Measurements from ENCODE around the gene GMPR.
A peak's percentile ranks its signal among the peaks of the same experiment; 100 is the strongest.

The GMPR gene

GRCh38 chr6:16305788-16306187, 67.4 kb downstream of the GMPR start:
- no peak for DNase-seq

- DNase-seq = no peak
Measured at GRCh38 chr6:16306334-16306733, 67.9 kb downstream of the GMPR start.

DNA sequence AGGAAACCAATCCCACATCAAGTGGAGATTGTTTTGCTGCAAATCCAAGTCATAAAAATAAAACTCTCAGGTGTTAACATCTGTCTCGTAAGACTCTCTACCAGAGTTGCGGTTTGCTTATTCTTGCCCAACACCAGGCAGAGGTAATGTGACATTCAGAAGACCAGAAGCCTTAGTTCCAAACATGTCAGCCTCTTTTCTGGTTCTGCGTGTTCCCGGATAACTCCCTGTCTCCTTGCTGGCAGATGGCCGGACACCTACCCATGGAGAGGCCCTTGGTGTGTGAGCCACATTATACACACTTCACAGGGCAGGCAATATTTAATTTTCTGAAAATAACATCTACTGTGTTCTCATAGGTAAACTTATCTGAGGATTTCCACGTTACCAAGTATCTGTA, 73.4 kb downstream of the GMPR start:
- DNase-seq = no peak

DNA sequence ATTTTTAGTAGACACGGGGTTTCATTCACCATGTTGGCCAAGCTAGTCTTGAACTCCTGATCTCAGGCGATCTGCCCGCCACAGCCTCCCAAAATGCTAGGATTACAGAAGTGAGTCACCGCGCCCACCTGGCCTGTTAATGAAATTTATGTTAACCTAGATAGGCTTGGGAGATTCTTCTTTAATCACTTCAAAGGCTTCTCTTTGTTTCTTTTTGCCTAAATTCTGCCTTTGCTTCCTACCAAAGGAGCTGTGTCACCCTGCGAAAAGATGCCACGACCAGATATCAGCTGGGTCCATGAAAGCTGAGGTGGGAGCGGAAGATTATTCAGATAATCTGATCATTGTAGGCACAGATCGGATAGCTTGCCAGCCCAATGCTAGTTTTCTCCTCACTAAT, 75.3 kb downstream of the GMPR start:
- no peak for DNase-seq

DNA sequence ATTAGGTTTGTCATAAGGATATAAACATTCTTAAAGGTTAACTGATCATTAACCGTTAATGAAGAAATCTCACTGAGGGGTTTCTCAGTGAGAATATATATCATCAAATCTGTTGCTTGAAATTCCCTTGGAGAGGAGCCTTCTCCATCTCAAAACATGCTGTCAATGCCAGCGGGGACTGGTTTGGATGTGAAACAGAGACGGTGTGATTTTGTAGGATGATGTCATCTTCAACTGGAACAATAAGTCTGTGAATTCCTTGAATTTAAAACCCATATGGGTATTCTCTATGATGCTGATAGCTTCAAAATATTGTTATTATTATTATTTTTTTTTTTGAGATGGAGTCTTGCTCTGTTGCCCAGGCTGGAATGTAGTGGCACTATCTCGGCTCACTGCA, 75.9 kb downstream of the GMPR start:
- DNase-seq = no peak

DNA sequence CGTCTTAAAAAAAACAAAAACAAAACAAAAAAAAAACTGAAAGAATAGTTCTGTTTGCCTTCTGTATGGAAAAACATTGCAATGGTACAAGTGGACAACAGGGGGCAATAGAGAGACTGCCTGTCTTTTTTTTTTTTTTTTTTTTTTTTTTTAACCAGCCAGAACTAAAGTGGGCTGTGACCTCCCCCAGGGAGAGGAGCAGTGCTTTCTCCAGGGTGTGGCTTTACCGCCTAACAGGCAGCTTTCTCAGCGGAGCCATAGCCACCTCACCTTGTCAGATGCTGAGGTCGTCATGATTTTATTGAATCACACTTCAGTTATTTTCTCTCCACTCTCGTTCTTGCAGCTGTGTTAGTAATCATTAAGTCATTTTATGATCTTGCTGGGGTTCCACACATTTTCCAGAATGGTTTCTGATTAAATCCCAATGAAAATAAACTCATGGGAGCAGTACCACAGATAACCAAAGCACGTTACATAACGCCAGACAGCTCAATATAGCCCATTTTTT, 78.4 kb downstream of the GMPR start:
- peak in 2 of 5 experiments; percentile 59 to 61 for DNase-seq

DNA sequence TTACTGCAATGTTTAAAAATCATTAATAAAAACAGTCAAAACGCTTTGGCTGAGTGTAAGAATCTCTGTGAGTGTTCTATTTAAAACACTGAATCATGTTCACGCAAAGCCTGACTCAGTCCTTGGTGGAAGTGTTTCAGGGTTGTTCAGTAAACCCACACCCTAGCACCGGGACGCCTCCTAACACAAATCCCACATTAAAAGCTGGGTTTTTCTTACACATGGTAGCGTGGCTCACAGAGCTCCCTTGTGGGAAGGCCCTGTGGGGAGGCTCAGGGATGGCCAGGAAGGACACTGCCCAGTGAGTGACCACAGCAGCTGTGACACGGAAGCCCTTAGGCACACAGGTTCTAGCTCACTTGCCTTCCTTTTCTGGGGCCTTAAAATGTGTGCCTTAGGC, 80.2 kb downstream of the GMPR start:
- DNase-seq = peak in 1 of 5 experiments; percentile 16

DNA sequence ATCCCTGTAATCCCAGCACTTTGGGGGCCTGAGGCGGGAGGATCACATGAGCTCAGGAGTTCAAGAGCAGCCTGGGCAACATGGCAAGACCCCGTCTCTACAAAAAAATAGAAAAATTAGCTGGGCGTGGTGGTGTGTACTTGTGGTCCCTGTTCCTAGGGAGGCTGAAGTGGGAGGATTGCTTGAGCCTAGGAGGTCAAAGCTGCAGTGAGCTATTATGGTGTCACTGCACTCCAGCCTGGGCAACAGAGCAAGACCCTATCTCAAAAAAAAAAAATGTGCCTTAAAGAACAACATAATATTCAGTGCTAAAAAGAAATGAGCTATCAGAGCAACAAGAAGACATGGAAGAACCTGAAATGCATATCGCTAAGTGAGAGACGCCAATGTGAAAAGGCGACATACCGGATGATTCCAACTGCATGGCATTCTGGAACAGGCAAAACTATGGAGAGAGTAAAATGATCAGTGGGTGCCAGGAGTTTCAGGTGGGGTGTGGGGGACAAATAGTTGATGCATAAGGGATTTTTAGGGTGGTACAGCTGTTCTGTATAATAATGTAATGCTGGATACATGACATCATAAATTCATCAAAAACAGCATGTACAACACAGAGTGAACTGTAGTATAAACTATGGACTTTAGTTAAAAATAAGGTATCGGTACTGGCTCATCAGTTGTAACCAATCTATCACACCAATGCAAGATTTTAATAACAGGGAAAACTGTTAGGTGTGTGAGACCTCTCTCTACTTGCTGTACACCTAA, 80.8 kb downstream of the GMPR start:
- no peak for DNase-seq

DNA sequence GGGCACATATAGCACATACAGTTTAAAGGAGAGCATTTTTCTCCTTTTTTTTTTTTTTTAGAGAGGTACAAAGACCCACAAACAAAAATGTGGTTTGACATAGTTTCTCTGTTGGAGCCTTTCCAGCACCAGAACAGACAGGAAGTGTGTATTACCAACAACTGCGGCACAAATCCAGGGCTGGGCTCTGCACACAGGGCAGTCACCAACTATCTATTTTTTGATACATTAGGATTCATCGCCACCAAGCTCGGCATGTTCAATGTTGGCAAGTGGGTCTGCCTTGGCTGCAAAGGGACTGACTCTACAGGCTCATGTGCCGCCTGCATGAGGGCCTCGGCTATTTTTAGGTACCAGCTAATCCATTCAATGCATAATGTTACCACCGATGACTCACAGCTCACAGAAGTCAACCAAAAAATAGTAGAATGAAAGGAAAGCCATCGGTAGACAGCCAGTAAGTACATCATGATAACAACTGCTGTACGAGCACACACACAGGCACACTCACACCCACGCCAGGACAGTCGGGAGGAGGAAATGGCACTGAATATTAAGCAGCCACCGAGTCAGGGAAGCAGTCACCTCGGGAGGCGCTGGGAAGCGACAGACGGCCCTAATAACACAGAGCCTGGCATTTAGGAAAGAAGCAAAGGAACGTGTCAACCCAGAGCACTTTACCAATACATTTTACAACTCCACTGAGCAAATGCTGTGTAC, 81.6 kb downstream of the GMPR start:
- DNase-seq = peak in 4 of 5 experiments; percentile 43 to 87 (median 66)

- DNase-seq = no peak
Measured at GRCh38 chr6:16320533-16321340, 82.3 kb downstream of the GMPR start.

GRCh38 chr6:16321341-16321710, 82.9 kb downstream of the GMPR start:
- no peak for DNase-seq

GRCh38 chr6:16321826-16322225, 83.4 kb downstream of the GMPR start:
- no peak for DNase-seq

- DNase-seq = peak in 4 of 5 experiments; percentile 44 to 89 (median 63)
Measured at GRCh38 chr6:16322666-16323312, 84.4 kb downstream of the GMPR start.

GRCh38 chr6:16324184-16324583, 85.8 kb downstream of the GMPR start:
- no peak for DNase-seq

DNA sequence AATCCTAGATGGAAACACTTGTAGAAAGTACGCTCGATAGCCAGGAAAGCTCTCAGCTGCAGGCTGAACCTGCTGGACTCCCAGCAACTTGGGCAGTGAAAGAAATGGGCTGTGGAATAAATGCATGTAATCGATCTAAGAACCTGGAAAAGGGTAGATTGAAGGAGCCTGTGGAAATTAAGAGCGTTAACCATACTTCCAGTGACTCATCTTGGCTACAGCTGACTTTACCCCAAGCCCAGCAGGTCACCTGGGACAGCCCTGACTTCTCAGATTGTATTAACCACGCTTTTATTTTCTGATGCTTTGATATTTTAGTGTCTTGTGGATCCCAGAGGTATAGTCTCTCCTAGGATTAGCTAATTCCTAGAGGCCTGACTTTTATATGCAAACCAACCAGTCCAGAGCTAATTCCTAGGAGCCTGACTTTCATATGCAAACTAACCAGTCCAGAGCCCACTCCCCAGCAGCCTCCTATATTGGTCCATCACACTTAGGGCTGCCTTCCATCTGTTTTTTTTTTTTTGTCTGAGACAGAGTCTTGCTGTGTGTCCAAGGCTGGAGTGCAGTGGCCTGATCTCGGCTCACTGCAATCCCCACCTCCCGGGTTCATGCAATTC, 86.3 kb downstream of the GMPR start:
- DNase-seq = no peak

GRCh38 chr6:16326531-16326930, 88.1 kb downstream of the GMPR start:
- DNase-seq = no peak

GRCh38 chr6:16326971-16327776, 88.8 kb downstream of the GMPR start:
- no peak for DNase-seq

GRCh38 chr6:16327777-16328325, 89.5 kb downstream of the GMPR start:
- DNase-seq = no peak

- no peak for DNase-seq
Measured at GRCh38 chr6:16329233-16329632, 90.8 kb downstream of the GMPR start.

- DNase-seq = peak; percentile 32 to 72 (median 47)
Measured at GRCh38 chr6:16331384-16332174, 93.2 kb downstream of the GMPR start.

Data from T-helper 2 cell (primary cell).